CD4-positive, alpha-beta T cell (primary cell): Measurements from ENCODE around the gene ZNF22. TPM values are rescaled to one million over a fixed set of nuclear protein-coding genes. Genes with fewer than 3 reads are reported as not detected.
A peak's percentile ranks its signal among the peaks of the same experiment; 100 is the strongest.

Experiments
- ATAC-seq: fragments of 200-7000 bp; cut with Tn5 transposase; one replicate; pipeline ENCODE4 v1.10.0; 2022; ENCODE audit warnings: mild to moderate bottlenecking; ENCODE audit not compliant: poor library complexity
- CTCF ChIA-PET: fragments of 350-600 bp; sonication (Branson Sonifier 250); formaldehyde crosslinking; loops from one replicate; lab custom pipeline; 2021; ENCODE audit warnings: antibody characterized with exemption, inconsistent platforms; lab: Charles Lee
- POLR2A ChIA-PET: fragments of 350-600 bp; sonication (Branson Sonifier 250); formaldehyde crosslinking; loops from one replicate; lab custom pipeline; 2021; ENCODE audit warnings: antibody characterized with exemption, inconsistent platforms; lab: Charles Lee
- DNase-seq, 14 experiments: peaks; one replicate each; pipeline ENCODE4 v3.0.0-alpha.2; 2013 to 2020; ENCODE audit warnings: mixed read lengths in 2 of 14
- H3K27ac ChIP-seq, 2 donors: one replicate each; pipeline versions ENCODE4 v1.5.1 to v1.7.0; 2013; ENCODE audit warnings: low read length in 2 of 2, low read depth in 1 of 2, mild to moderate bottlenecking in 1 of 2
- H3K27me3 ChIP-seq, 2 experiments: 1 replicate in 1 of 2; 2 replicates in 1 of 2; pipeline versions ENCODE4 v1.6.1 to v1.7.0; 2013; ENCODE audit warnings: low read length in 2 of 2, control low read depth in 1 of 2, mild to moderate bottlenecking in 1 of 2, moderate library complexity in 1 of 2; ENCODE audit not compliant: insufficient read depth in 2 of 2, control insufficient read depth in 1 of 2
- H3K36me3 ChIP-seq: one replicate; pipeline ENCODE4 v1.6.1; 2013; ENCODE audit warnings: low read length, control low read depth; ENCODE audit not compliant: insufficient read depth
- H3K4me1 ChIP-seq: one replicate; pipeline ENCODE4 v1.6.1; 2013; ENCODE audit warnings: low read length, control low read depth; ENCODE audit not compliant: insufficient read depth
- H3K4me3 ChIP-seq: one replicate; pipeline ENCODE4 v1.5.1; 2013; ENCODE audit warnings: mild to moderate bottlenecking, low read length, moderate library complexity
- H3K9me3 ChIP-seq, 2 experiments: 1 replicate in 1 of 2; 2 replicates in 1 of 2; pipeline versions ENCODE4 v1.6.1 to v1.7.0; 2013; ENCODE audit warnings: low read length in 2 of 2, mild to moderate bottlenecking in 2 of 2, control low read depth in 1 of 2, moderate library complexity in 1 of 2; ENCODE audit not compliant: control insufficient read depth in 1 of 2, insufficient read depth in 1 of 2
- H3K27ac Mint-ChIP-seq: one replicate; pipeline ENCODE4 v1.8.0; 2020; ENCODE audit warnings: mixed read lengths
- H3K27me3 Mint-ChIP-seq: one replicate; pipeline ENCODE4 v1.8.0; 2021; ENCODE audit warnings: mixed read lengths
- H3K36me3 Mint-ChIP-seq: one replicate; pipeline ENCODE4 v1.8.0; 2021; ENCODE audit warnings: low read depth, mixed read lengths
- H3K4me1 Mint-ChIP-seq: one replicate; pipeline ENCODE4 v1.8.0; 2021; ENCODE audit warnings: low read depth, mixed read lengths
- H3K4me3 Mint-ChIP-seq: one replicate; pipeline ENCODE4 v1.8.0; 2020; ENCODE audit warnings: mild to moderate bottlenecking, mixed read lengths
- H3K9me3 Mint-ChIP-seq: one replicate; pipeline ENCODE4 v1.8.0; 2020; ENCODE audit warnings: mixed read lengths
- CTCF ChIP-seq: fragments of 200-600 bp; IDR thresholded peaks from one replicate; pipeline ENCODE4 v1.8.0; 2022; ENCODE audit warnings: antibody characterized with exemption, mild to moderate bottlenecking
- intact Hi-C, 2 experiments: fragments of 100-400 bp; cut with DNase I in 1 of 2; cut with micrococcal nuclease in 1 of 2; formaldehyde crosslinking; loops; one replicate each; pipeline versions ENCODE4 v1.15.1 to v1.9.0; 2023 to 2025; cut with DNase I, micrococcal nuclease
- total RNA-seq, 174 experiments: library from RNA in 2 of 174; stranded (reverse) in 2 of 174; gene quantifications; one replicate each; pipeline ENCODE4 v1.2.3 and lab custom pipeline; 2021 to 2026

ZNF22 gene
- total RNA-seq, 2 experiments from 2014 or later, result 14.1 to 15.3 TPM

- Mint-ChIP-seq H3K4me1 (no peaks in the 10 kb centered on the region), H3K27me3 (no peaks in the 10 kb centered on the region), H3K4me3 (no peak overlapping the region), H3K9me3 (no peaks in the 10 kb centered on the region), H3K27ac (no peak overlapping the region), H3K36me3 (no peaks in the 10 kb centered on the region)
- Histone ChIP-seq H3K36me3 (no peaks in the 10 kb centered on the region), H3K27ac (no peak overlapping the region), H3K4me1 (peaks cover 1% of the 10 kb centered on the region), H3K9me3 (no peaks in the 10 kb centered on the region), H3K27me3 (no peaks in the 10 kb centered on the region), H3K4me3 (no peak overlapping the region)
- ChIA-PET CTCF (no interaction called here), POLR2A (no interaction called here)
- no peak for ATAC-seq
- intact Hi-C loops, result no loop called here
- TF ChIP-seq CTCF, result no peak
- no peak for DNase-seq
These were observed 11.0 kb upstream of the ZNF22 start for GRCh38 chr10:44989597-44990301.

GRCh38 chr10:44990302-44990655 lies 10.4 kb upstream of the ZNF22 start:
- ATAC-seq, result no peak
- no peak overlapping the region for H3K4me3 Mint-ChIP-seq
- H3K9me3 Mint-ChIP-seq, result no peaks in the 10 kb centered on the region
- Histone ChIP-seq H3K27ac (no peak overlapping the region), H3K4me1 (peaks cover 6% of the 10 kb centered on the region), H3K4me3 (no peak overlapping the region), H3K36me3 (no peaks in the 10 kb centered on the region), H3K27me3 (no peaks in the 10 kb centered on the region), H3K9me3 (no peaks in the 10 kb centered on the region)
- ChIA-PET POLR2A (no interaction called here), CTCF (no interaction called here)
- DNase-seq, result peak in 1 of 14 experiments; percentile 8
- no peak for TF ChIP-seq CTCF
- peaks cover 3% of the 10 kb centered on the region for H3K4me1 Mint-ChIP-seq
- H3K27me3 Mint-ChIP-seq, result no peaks in the 10 kb centered on the region
- H3K27ac Mint-ChIP-seq, result no peak overlapping the region
- no peaks in the 10 kb centered on the region for H3K36me3 Mint-ChIP-seq
- intact Hi-C loops, result no loop called here

GRCh38 chr10:44990965-44991364 lies 9.8 kb upstream of the ZNF22 start:
- Histone ChIP-seq H3K9me3 (no peaks in the 10 kb centered on the region), H3K27me3 (no peaks in the 10 kb centered on the region), H3K36me3 (no peaks in the 10 kb centered on the region), H3K4me3 (no peak overlapping the region), H3K4me1 (peaks cover 13% of the 10 kb centered on the region), H3K27ac (no peak overlapping the region)
- intact Hi-C loops, result no loop called here
- Mint-ChIP-seq H3K27ac (no peak overlapping the region), H3K4me3 (no peak overlapping the region), H3K36me3 (no peaks in the 10 kb centered on the region), H3K27me3 (no peaks in the 10 kb centered on the region), H3K9me3 (no peaks in the 10 kb centered on the region), H3K4me1 (peaks cover 10% of the 10 kb centered on the region)
- ChIA-PET POLR2A (no interaction called here), CTCF (no interaction called here)
- DNase-seq (peak in 1 of 14 experiments; percentile 4), ATAC-seq (no peak)
- TF ChIP-seq CTCF, result no peak
